IMR-90 (cell line): ENCODE results near the gene OSBP2. TPM values are rescaled to one million over a fixed set of nuclear protein-coding genes. Genes with fewer than 3 reads are reported as not detected.

ENCODE experiments used
- ATAC-seq: fragments of 200-7000 bp; cut with Tn5 transposase; 2 replicates; pipeline ENCODE4 v1.9.1; 2020; ENCODE audit warnings: low read depth, mild to moderate bottlenecking, moderate library complexity
- BruUV-seq: library from RNA; stranded (reverse); fragments of 400-500 nt; replicated peaks from 2 replicates; lab custom pipeline; 2021; lab: Mats Ljungman, UMichigan
- CTCF ChIA-PET: fragments of 300-600 bp; formaldehyde crosslinking; extraction: SDS; loops from one replicate; lab custom pipeline; 2021; ENCODE audit warnings: antibody characterized with exemption; lab: Yijun Ruan, JAX
- POLR2A ChIA-PET: fragments of 300-600 bp; sonication (Branson Sonifier 250); formaldehyde crosslinking; loops from one replicate; lab custom pipeline; 2022; ENCODE audit warnings: antibody characterized with exemption; ENCODE audit not compliant: unreplicated experiment; lab: Charles Lee
- DNase-seq: peaks from one replicate; pipeline ENCODE4 v3.0.0; 2013
- H2AFZ ChIP-seq: replicated peaks from 2 replicates; pipeline ENCODE3; 2013; ENCODE audit warnings: low read length, mild to moderate bottlenecking; ENCODE audit not compliant: poor library complexity
- H2AK5ac ChIP-seq: 2 replicates; pipeline ENCODE4 v1.6.1; 2013; ENCODE audit warnings: low read depth, low read length, inconsistent platforms
- H2AK9ac ChIP-seq: replicated peaks from 2 replicates; pipeline ENCODE3; 2013; ENCODE audit warnings: mild to moderate bottlenecking, low read depth, low read length, moderate library complexity; ENCODE audit not compliant: poor library complexity
- H2BK120ac ChIP-seq: 2 replicates; pipeline ENCODE4 v1.6.1; 2013; ENCODE audit warnings: low read depth, low read length, inconsistent platforms
- H2BK15ac ChIP-seq: 3 replicates; pipeline ENCODE4 v1.6.1; 2013; ENCODE audit warnings: low read depth, low read length, inconsistent platforms
- H2BK20ac ChIP-seq: 2 replicates; pipeline ENCODE4 v1.6.1; 2013; ENCODE audit warnings: low read depth, mild to moderate bottlenecking, inconsistent platforms, low read length, moderate library complexity
- H2BK5ac ChIP-seq: 2 replicates; pipeline ENCODE4 v1.6.1; 2013; ENCODE audit warnings: mild to moderate bottlenecking, low read depth, low read length, inconsistent platforms; ENCODE audit not compliant: poor library complexity, severe bottlenecking
- H3K14ac ChIP-seq: replicated peaks from 2 replicates; pipeline ENCODE4 v1.6.1; 2013; ENCODE audit warnings: low read depth, low read length, inconsistent platforms
- H3K18ac ChIP-seq: 2 replicates; pipeline ENCODE4 v1.6.1; 2013; ENCODE audit warnings: low read depth, low read length, control low read depth
- H3K23ac ChIP-seq: 2 replicates; pipeline ENCODE4 v1.6.1; 2013; ENCODE audit warnings: low read depth, low read length, inconsistent platforms
- H3K27ac ChIP-seq: 2 replicates; pipeline ENCODE4 v1.5.1; 2013; ENCODE audit warnings: mild to moderate bottlenecking, control low read depth, low read length; ENCODE audit not compliant: insufficient read depth
- H3K27me3 ChIP-seq: 2 replicates; pipeline ENCODE4 v1.6.1; 2013; ENCODE audit warnings: low read length; ENCODE audit not compliant: control insufficient read depth, insufficient read depth
- H3K36me3 ChIP-seq: 2 replicates; pipeline ENCODE4 v1.6.1; 2013; ENCODE audit warnings: low read length, mixed read lengths; ENCODE audit not compliant: control insufficient read depth, insufficient read depth
- H3K4ac ChIP-seq: 2 replicates; pipeline ENCODE4 v1.6.1; 2013; ENCODE audit warnings: low read depth, low read length, inconsistent platforms
- H3K4me1 ChIP-seq: 2 replicates; pipeline ENCODE4 v1.6.1; 2013; ENCODE audit warnings: low read length, mixed read lengths; ENCODE audit not compliant: control insufficient read depth, insufficient read depth
- H3K4me2 ChIP-seq: 2 replicates; pipeline ENCODE4 v1.6.1; 2013; ENCODE audit warnings: low read depth, mild to moderate bottlenecking, control low read depth, low read length, moderate library complexity
- H3K4me3 ChIP-seq: 2 replicates; pipeline ENCODE4 v1.5.1; 2013; ENCODE audit warnings: low read depth, mild to moderate bottlenecking, control low read depth, low read length, moderate library complexity; ENCODE audit not compliant: insufficient read depth
- H3K56ac ChIP-seq: 2 replicates; pipeline ENCODE4 v1.6.1; 2013; ENCODE audit warnings: low read length, inconsistent platforms; ENCODE audit not compliant: insufficient read depth; ENCODE audit errors: extremely low read depth
- H3K79me1 ChIP-seq, 2 experiments: 2 replicates each; pipeline ENCODE4 v1.6.1; 2013; ENCODE audit warnings: low read length in 2 of 2, inconsistent platforms in 1 of 2, low read depth in 1 of 2
- H3K9ac ChIP-seq: 2 replicates; pipeline ENCODE4 v1.6.1; 2013; ENCODE audit warnings: low read depth, low read length, control low read depth
- H3K9me1 ChIP-seq: 2 replicates; pipeline ENCODE4 v1.6.1; 2013; ENCODE audit warnings: low read length, inconsistent platforms; ENCODE audit not compliant: insufficient read depth
- H3K9me3 ChIP-seq: 2 replicates; pipeline ENCODE4 v1.6.1; 2013; ENCODE audit warnings: low read length; ENCODE audit not compliant: control insufficient read depth, insufficient read depth
- H4K20me1 ChIP-seq: 2 replicates; pipeline ENCODE4 v1.6.1; 2013; ENCODE audit warnings: low read length, inconsistent platforms; ENCODE audit not compliant: insufficient read depth
- H4K5ac ChIP-seq: 2 replicates; pipeline ENCODE4 v1.6.1; 2013; ENCODE audit warnings: mild to moderate bottlenecking, low read depth, low read length, control low read depth
- H4K8ac ChIP-seq, 2 experiments: 2 replicates each; pipeline ENCODE4 v1.6.1; 2013; ENCODE audit warnings: low read depth in 2 of 2, low read length in 2 of 2, control low read depth in 1 of 2, inconsistent platforms in 1 of 2
- H4K91ac ChIP-seq: 2 replicates; pipeline ENCODE4 v1.6.1; 2013; ENCODE audit warnings: low read depth, low read length, inconsistent platforms; ENCODE audit not compliant: insufficient read depth
- BHLHE40 ChIP-seq: fragments of 150-350 bp; IDR thresholded peaks from 2 replicates; pipeline ENCODE4 v1.6.1; 2016; ENCODE audit warnings: mild to moderate bottlenecking, low read depth, low read length
- CEBPB ChIP-seq: IDR thresholded peaks from 2 replicates; pipeline ENCODE4 v1.6.1; 2012; ENCODE audit warnings: low read depth, low read length, improper control_type of control experiment
- CHD1 ChIP-seq: IDR thresholded peaks from 2 replicates; pipeline ENCODE4 v1.6.1; 2012; ENCODE audit warnings: low read depth, low read length, improper control_type of control experiment
- CTCF ChIP-seq: conservative IDR thresholded peaks from 2 replicates; pipeline ENCODE4 v1.5.1; 2012; ENCODE audit warnings: mild to moderate bottlenecking, low read depth, low read length, improper control_type of control experiment
- ELK1 ChIP-seq: fragments of 150-350 bp; IDR thresholded peaks from 2 replicates; pipeline ENCODE4 v1.6.1; 2016; ENCODE audit warnings: low read depth, mild to moderate bottlenecking, low read length, moderate library complexity, borderline replicate concordance
- FOS ChIP-seq: fragments of 150-350 bp; IDR thresholded peaks from 2 replicates; pipeline ENCODE4 v1.6.1; 2016; ENCODE audit warnings: low read depth, low read length
- MAFK ChIP-seq: IDR thresholded peaks from 2 replicates; pipeline ENCODE4 v1.6.1; 2012; ENCODE audit warnings: low read depth, low read length, improper control_type of control experiment
- MAZ ChIP-seq: IDR thresholded peaks from 2 replicates; pipeline ENCODE4 v1.6.1; 2012; ENCODE audit warnings: low read depth, mild to moderate bottlenecking, low read length, improper control_type of control experiment, moderate library complexity, borderline replicate concordance
- MXI1 ChIP-seq: IDR thresholded peaks from 2 replicates; pipeline ENCODE4 v1.6.1; 2012; ENCODE audit warnings: low read depth, mild to moderate bottlenecking, low read length, moderate library complexity, borderline replicate concordance
- NFE2L2 ChIP-seq: fragments of 150-350 bp; IDR thresholded peaks from 2 replicates; pipeline ENCODE4 v1.6.1; 2016; ENCODE audit warnings: low read depth, mild to moderate bottlenecking, low read length
- POLR2A ChIP-seq: IDR thresholded peaks from 2 replicates; pipeline ENCODE4 v1.6.1; 2012; ENCODE audit warnings: mild to moderate bottlenecking, low read depth, low read length
- RAD21 ChIP-seq: IDR thresholded peaks from 2 replicates; pipeline ENCODE4 v1.6.1; 2012; ENCODE audit warnings: low read length, improper control_type of control experiment
- RCOR1 ChIP-seq: IDR thresholded peaks from 2 replicates; pipeline ENCODE4 v1.6.1; 2012; ENCODE audit warnings: mild to moderate bottlenecking, low read length, improper control_type of control experiment; ENCODE audit not compliant: insufficient replicate concordance
- SMC3 ChIP-seq: fragments of 150-350 bp; IDR thresholded peaks from 2 replicates; pipeline ENCODE4 v1.6.1; 2016; ENCODE audit warnings: low read depth, mild to moderate bottlenecking, antibody characterized with exemption, low read length, moderate library complexity
- USF2 ChIP-seq: fragments of 150-350 bp; IDR thresholded peaks from 2 replicates; pipeline ENCODE4 v1.6.1; 2017; ENCODE audit warnings: mild to moderate bottlenecking, antibody characterized with exemption, low read length, low read depth
- WGBS, 2 experiments: methylation state at CpG; one replicate each; pipeline versions ENCODE4 v1.1.5 to v1.1.7; 2013; ENCODE audit warnings: missing lambda C conversion rate in 2 of 2; ENCODE audit not compliant: insufficient read length in 1 of 2; ENCODE audit errors: extremely low coverage in 2 of 2; 5-methylcytosine and 5-hydroxymethylcytosine counted together
- dilution Hi-C: fragments of 300-500 bp; cut with HindIII; formaldehyde crosslinking; loops from one replicate; pipeline ENCODE4 v1.14.3; 2018; ENCODE audit warnings: low sequenced_read_pairs; ENCODE audit not compliant: unreplicated experiment
- in situ Hi-C: fragments of 300-500 bp; cut with MboI; formaldehyde crosslinking; loops from 3 replicates; pipeline ENCODE4 v1.14.3; 2019; ENCODE audit warnings: low sequenced_read_pairs, inconsistent platforms, mixed read lengths
- intact Hi-C: fragments of 100-400 bp; cut with micrococcal nuclease; formaldehyde crosslinking; loops from 2 replicates; pipeline ENCODE4 v1.10.0; 2022
- polyA plus RNA-seq, 3 experiments: library from polyadenylated mRNA; depleted of rRNA; stranded (reverse); fragments of >200 nt; gene quantifications; 2 replicates each; pipeline ENCODE4 v1.2.3, GENCODE V29; 2012; ENCODE audit warnings: low replicate concordance in 1 of 3
- total RNA-seq: library from RNA; depleted of rRNA; stranded (reverse); fragments of >200 nt; gene quantifications from 2 replicates; pipeline ENCODE4 v1.2.3, GENCODE V29; 2012

The OSBP2 gene
- total and polyA plus RNA-seq, 2 of the 4 experiments (the other 2 are of a cell fraction) = 1.8 to 2.2 TPM

- in situ Hi-C loops (no loop called here), dilution Hi-C loops (no loop called here), intact Hi-C loops (no loop called here)
- H3K56ac ChIP-seq = no peak overlapping the region
- H3K27me3 ChIP-seq = no peaks in the 10 kb centered on the region
- no TSS peak for BruUV-seq
- no peak overlapping the region for H3K9ac ChIP-seq
- DNase-seq = no peak
- no peak overlapping the region for H3K14ac ChIP-seq
- no peak overlapping the region for H3K18ac ChIP-seq
- no peak overlapping the region for H2AK9ac ChIP-seq
- no peaks in the 10 kb centered on the region for H4K20me1 ChIP-seq
- H3K9me1 ChIP-seq = peaks cover 3% of the 10 kb centered on the region; the same call in 1 of the 2 replicates
- H2BK15ac ChIP-seq = no peak overlapping the region
- no peak for ATAC-seq
- ChIA-PET POLR2A (no interaction called here), CTCF (no interaction called here)
- no peak overlapping the region for H2AFZ ChIP-seq
- H2BK5ac ChIP-seq = no peak overlapping the region
- no peak overlapping the region for H2BK120ac ChIP-seq
- H4K5ac ChIP-seq = no peak overlapping the region
- H2AK5ac ChIP-seq = no peak overlapping the region
- H3K4ac ChIP-seq = no peak overlapping the region
- H3K23ac ChIP-seq = no peak overlapping the region
- TF ChIP-seq ELK1 (no peak), FOS (no peak), MAFK (no peak), NFE2L2 (no peak), RAD21 (no peak), BHLHE40 (no peak), MAZ (no peak), POLR2A (no peak), SMC3 (no peak), CEBPB (no peak), CHD1 (no peak), MXI1 (no peak), CTCF (no peak), USF2 (no peak), RCOR1 (no peak)
- H3K4me1 ChIP-seq = peaks cover 3% of the 10 kb centered on the region
- H3K4me3 ChIP-seq = no peak overlapping the region
- no peak overlapping the region for H4K8ac ChIP-seq
- H3K9me3 ChIP-seq = no peaks in the 10 kb centered on the region
- H3K4me2 ChIP-seq = no peak overlapping the region
- H3K79me1 ChIP-seq = peaks cover 0 to 10% of the 10 kb centered on the region in 2 experiments; a peak in 1 of 4 replicates
- H2BK20ac ChIP-seq = no peak overlapping the region
- WGBS, 2 experiments = 95% methylated on average over 4 of the region's 14 CpGs; no CpG with 5 or more reads in 1 of the 2 experiments
- H3K36me3 ChIP-seq = peaks cover 2% of the 10 kb centered on the region
- no peak overlapping the region for H4K91ac ChIP-seq
- no peak overlapping the region for H3K27ac ChIP-seq
Measured at GRCh38 chr22:30654361-30654760, 40.3 kb upstream of the OSBP2 start.
